GM19468 (cell line): ENCODE data around the gene CBFA2T3.
"Not testable (repeated sequence)": the region's sequence is repeated elsewhere in the genome, so short reads cannot be mapped to it uniquely, and the experiment has no call there.

Source experiments
- ATAC-seq: cut with Tn5 transposase; IDR thresholded peaks from one replicate; pipeline ENCODE4 v1.9.1; 2021; ENCODE audit warnings: mild to moderate bottlenecking, moderate library complexity, moderate number of reproducible peaks; ENCODE audit not compliant: unreplicated experiment; ENCODE audit errors: extremely low read depth

The CBFA2T3 gene

GRCh38 chr16:88928405-88929090 is 48.5 kb downstream of the CBFA2T3 start:
- no peak for ATAC-seq

DNA sequence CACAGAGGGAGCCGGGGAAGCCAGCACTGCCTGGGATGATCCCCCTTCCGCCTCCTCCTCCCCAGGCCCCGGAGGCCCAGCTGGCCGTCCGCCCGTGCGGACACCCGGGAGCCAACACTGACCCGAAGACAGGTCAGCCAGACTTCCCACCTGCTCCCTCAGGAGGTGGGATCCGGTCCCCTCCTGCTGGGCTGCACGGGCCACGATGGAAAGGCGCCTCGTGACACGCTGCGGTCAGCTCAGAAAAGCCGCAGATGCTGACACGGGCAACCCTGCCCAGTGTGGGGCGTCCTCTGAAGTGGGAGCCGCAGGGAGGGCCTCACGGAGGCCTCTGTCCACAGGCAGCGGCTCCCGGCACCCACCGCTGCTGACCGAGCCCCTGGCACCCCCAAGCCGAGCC is 49.3 kb downstream of the CBFA2T3 start:
- no peak for ATAC-seq

DNA sequence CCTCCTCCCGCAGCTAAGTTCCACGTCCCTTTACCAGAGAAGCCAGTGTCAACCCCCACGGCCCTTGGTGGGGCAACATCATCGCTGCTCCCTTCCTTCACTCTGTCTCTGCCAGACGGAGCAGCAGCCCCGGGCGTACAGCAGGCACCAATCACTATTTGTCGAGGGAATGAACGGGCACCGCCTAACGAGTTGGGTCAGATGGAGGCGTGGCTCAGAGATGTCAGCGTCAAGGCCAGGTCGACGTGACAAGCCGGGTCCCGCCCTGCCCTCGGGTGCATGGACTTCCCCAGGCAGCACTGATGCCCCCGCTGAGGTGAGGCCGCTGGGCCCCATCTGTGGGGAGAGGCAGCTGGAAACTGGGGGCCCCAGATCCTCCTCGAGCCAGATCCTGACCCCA is 50.0 kb downstream of the CBFA2T3 start:
- ATAC-seq, result no peak

- ATAC-seq, result no peak
Measured at GRCh38 chr16:88926374-88926990, 50.5 kb downstream of the CBFA2T3 start.

- ATAC-seq, result no peak
Measured at GRCh38 chr16:88925540-88925887, 51.5 kb downstream of the CBFA2T3 start.

GRCh38 chr16:88924834-88925539 is 52.0 kb downstream of the CBFA2T3 start:
- ATAC-seq, result no peak

GRCh38 chr16:88923926-88924833 is 52.8 kb downstream of the CBFA2T3 start:
- no peak for ATAC-seq

- no peak for ATAC-seq
Measured at GRCh38 chr16:88923450-88923849, 53.6 kb downstream of the CBFA2T3 start.

DNA sequence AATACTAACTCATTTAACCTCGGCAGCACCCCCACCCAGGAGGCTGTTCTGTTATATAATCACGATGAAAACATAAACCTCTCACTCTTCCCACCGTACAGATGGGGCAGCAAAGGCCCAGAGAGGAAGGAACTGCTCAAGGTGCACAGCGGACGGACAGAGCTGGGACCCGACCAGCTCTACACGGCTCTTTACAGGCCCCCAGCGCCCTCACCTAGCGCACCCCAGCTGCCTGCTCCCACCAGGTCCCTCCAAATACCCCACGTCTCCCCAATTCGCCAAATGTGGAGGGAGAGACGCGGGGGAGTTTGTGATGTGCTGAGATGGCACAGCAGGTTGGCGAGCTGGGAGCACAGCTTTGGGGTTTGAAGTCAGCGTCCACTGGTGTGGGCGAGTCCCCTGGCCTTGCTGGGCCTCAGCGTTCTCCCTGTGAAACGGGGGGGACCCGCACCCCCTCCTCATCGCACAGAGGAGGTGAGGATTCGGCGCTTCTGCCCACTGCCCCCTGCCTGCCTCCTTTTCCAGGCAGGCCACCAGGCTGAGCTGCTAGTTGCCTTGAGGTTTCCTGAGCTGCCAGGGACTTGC is 54.1 kb downstream of the CBFA2T3 start:
- no peak for ATAC-seq

- no peak for ATAC-seq
Measured at GRCh38 chr16:88922114-88922825, 54.7 kb downstream of the CBFA2T3 start.

DNA sequence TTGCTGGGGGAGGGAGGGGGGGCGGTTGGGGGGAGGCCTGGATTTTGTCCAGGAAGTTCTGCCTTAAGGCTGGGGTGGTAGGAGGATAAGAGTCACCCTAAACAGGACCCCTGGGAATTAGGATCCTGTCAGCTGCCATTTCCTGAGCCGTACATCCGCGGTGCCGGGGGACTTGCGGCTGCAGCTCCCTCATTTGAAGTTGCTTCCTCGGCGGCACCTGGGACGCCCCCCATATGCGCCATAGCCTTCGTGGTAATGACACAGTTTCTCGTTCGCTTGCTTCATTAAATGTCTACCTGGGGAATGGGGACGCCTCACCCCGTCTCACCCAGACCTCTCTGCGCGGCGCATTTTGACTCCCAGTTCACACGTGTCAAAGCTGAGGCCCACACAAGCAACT is 55.4 kb downstream of the CBFA2T3 start:
- ATAC-seq, result no peak

DNA sequence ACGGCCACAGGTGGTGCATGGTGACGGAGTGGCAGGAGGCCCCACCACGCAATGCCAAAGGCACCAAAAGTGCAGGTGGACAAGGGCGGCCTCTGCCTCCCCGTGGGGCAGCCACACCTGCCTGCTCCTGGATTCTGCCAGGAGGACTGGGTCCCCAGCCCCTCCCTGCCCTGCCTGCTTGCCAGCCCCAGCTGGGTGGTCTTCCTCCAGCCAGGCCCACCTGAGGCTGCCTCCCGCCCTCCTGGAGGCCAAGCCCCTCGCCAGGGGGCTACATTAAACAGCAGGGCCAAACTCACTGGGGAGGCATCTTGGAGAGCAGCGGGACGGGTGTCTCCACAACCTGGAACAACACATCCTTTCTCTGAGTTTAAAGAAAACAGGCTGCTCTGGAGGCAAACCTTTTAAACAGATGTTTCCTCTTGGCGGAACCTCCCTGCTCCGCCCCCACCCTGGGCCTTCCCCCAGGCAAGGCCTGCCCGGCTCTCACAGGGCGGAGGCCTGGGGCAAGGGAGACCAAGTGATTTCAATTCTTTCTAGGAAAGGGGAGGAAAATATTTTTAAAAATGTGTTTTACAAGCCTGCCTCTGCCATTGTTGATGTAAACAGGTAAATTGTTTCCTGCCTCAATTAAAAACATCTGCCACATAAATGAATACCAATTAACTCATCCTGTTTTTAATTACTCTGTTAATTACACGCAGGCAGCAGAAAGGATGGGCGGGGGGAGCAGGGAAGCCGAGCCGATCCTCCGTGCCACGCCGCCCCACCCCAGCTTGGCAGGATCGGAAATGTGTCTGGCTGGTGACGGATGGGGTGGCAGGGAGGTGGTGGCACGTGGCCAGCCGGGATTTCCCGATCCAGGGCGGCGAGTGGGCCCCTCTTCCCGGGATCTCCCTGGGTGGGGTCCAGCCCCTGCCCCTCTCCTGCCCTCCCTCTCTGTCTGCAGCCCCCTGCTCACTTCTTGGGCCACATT is 56.1 kb downstream of the CBFA2T3 start:
- no peak for ATAC-seq

GRCh38 chr16:88919936-88920335 is 57.1 kb downstream of the CBFA2T3 start:
- no peak for ATAC-seq

- ATAC-seq, result not testable (repeated sequence)
Measured at GRCh38 chr16:88918896-88919295, 58.1 kb downstream of the CBFA2T3 start.

DNA sequence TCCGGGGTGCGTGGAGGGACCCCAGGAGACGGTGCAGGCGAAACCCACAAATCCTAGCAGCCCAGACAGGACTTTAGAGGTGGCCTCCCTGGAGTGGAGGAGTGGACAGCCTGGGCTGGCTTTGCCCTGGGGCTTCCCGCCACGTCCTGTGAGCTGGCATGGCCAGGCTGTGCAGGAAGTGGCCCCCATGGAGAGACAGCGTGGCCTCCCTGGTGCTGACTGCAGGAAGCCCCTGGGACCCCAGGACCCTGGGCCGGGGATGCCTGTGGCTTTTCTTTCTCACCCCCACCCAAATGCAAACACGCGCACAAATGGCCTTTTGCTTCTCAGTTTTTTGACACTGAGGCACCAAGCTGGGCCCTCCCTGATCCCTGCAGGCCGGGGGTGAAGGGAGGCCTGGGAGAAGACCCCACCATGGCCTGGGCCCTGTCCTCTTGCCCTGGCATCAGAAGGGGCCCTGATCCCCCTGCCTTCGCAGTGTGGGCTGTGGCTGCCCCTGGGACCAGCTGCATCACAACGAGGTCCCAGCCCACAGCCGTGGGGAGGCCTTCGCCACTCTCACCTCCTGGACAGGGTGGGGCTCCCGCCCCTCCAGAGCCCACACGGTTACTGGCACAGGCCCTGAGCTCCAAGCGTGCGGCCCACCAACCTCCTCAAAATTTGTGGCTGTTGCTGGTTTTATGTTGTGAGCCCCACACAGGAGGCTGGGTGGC is 58.9 kb downstream of the CBFA2T3 start:
- ATAC-seq, result no peak

GRCh38 chr16:88917146-88917914 is 59.7 kb downstream of the CBFA2T3 start:
- no peak for ATAC-seq
